Measurements from ENCODE around the gene IP6K3.

Gene IP6K3

GRCh38 chr6:33720998-33721397 is 25.7 kb downstream of the IP6K3 start:
- peak in 1 of 2 donors; percentile 40 for DNase-seq

- no peak for DNase-seq
Measured at GRCh38 chr6:33719326-33719987, 27.2 kb downstream of the IP6K3 start.

- no peak for DNase-seq
Measured at GRCh38 chr6:33718713-33719112, 28.0 kb downstream of the IP6K3 start.

GRCh38 chr6:33717934-33718455 is 28.7 kb downstream of the IP6K3 start:
- no peak for DNase-seq

GRCh38 chr6:33716890-33717632 is 29.6 kb downstream of the IP6K3 start:
- DNase-seq = no peak

GRCh38 chr6:33716379-33716778 is 30.3 kb downstream of the IP6K3 start:
- no peak for DNase-seq

- DNase-seq = no peak
Measured at GRCh38 chr6:33714385-33715040, 32.2 kb downstream of the IP6K3 start.

- DNase-seq = no peak
Measured at GRCh38 chr6:33713786-33714185, 32.9 kb downstream of the IP6K3 start.

GRCh38 chr6:33712914-33713313 is 33.8 kb downstream of the IP6K3 start:
- DNase-seq = no peak

- DNase-seq = peak; percentile 95 to 98
Measured at GRCh38 chr6:33711140-33712129, 35.3 kb downstream of the IP6K3 start, which contains the start of gene UQCC2. UQCC2 (minus strand) TSS chr6:33711700; CDS start chr6:33711686, 14 bp downstream.

- no peak for DNase-seq
Measured at GRCh38 chr6:33710296-33711121, 36.2 kb downstream of the IP6K3 start.

GRCh38 chr6:33709605-33710295 is 37.0 kb downstream of the IP6K3 start:
- DNase-seq = no peak

GRCh38 chr6:33708516-33709204 is 38.0 kb downstream of the IP6K3 start:
- DNase-seq = no peak

- DNase-seq = no peak
Measured at GRCh38 chr6:33707771-33708170, 38.9 kb downstream of the IP6K3 start.

- no peak for DNase-seq
Measured at GRCh38 chr6:33705955-33706725, 40.6 kb downstream of the IP6K3 start.

GRCh38 chr6:33705268-33705885 is 41.3 kb downstream of the IP6K3 start:
- no peak for DNase-seq

- no peak for DNase-seq
Measured at GRCh38 chr6:33704215-33705066, 42.3 kb downstream of the IP6K3 start.
